C4-2B (cell line): ENCODE measurements around the gene COL26A1.

ENCODE experiments used
- H3K27ac ChIP-seq: fragments of 450-650 bp; 2 replicates; pipeline ENCODE4 v1.5.1; 2017
- ZFX ChIP-seq: fragments of 450-650 bp; IDR thresholded peaks from 2 replicates; pipeline ENCODE4 v1.6.1; 2017
- TF ChIP-seq, protein P1 (sequence below): fragments of 450-650 bp; conservative IDR thresholded peaks from 2 replicates; pipeline ENCODE4 v1.5.1; 2017; ENCODE audit warnings: mild to moderate bottlenecking

COL26A1 gene

DNA sequence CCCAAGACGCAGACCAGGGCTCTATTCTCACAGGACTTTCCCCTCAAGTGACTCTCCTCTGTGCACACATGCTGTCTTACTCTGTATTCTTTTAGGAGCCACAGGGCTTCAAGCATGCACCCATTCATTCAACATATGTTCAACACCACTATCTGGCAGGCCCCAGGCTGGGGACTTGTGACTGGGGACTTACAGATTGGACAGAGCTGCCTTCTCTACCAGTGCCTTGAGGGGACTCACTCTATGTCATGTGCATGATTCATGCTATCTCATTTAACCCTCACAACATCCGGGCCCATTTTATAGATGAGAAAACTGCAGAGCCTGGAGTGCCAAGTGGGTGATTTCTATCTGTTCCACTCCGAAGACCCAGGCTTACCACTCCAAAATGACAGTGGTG lies 232.1 kb downstream of the COL26A1 start:
- TF ChIP-seq ZFX: no peak
- TF ChIP-seq, protein P1, sequence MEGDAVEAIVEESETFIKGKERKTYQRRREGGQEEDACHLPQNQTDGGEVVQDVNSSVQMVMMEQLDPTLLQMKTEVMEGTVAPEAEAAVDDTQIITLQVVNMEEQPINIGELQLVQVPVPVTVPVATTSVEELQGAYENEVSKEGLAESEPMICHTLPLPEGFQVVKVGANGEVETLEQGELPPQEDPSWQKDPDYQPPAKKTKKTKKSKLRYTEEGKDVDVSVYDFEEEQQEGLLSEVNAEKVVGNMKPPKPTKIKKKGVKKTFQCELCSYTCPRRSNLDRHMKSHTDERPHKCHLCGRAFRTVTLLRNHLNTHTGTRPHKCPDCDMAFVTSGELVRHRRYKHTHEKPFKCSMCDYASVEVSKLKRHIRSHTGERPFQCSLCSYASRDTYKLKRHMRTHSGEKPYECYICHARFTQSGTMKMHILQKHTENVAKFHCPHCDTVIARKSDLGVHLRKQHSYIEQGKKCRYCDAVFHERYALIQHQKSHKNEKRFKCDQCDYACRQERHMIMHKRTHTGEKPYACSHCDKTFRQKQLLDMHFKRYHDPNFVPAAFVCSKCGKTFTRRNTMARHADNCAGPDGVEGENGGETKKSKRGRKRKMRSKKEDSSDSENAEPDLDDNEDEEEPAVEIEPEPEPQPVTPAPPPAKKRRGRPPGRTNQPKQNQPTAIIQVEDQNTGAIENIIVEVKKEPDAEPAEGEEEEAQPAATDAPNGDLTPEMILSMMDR: no peak

GRCh38 chr7:101595246-101595645 lies 232.6 kb downstream of the COL26A1 start:
- TF ChIP-seq ZFX: no peak
- TF ChIP-seq, protein P1: no peak
- no peak overlapping the region for H3K27ac ChIP-seq

More for the DNA sequence above, 232.1 kb downstream of the COL26A1 start:
- H3K27ac ChIP-seq: no peak overlapping the region

DNA sequence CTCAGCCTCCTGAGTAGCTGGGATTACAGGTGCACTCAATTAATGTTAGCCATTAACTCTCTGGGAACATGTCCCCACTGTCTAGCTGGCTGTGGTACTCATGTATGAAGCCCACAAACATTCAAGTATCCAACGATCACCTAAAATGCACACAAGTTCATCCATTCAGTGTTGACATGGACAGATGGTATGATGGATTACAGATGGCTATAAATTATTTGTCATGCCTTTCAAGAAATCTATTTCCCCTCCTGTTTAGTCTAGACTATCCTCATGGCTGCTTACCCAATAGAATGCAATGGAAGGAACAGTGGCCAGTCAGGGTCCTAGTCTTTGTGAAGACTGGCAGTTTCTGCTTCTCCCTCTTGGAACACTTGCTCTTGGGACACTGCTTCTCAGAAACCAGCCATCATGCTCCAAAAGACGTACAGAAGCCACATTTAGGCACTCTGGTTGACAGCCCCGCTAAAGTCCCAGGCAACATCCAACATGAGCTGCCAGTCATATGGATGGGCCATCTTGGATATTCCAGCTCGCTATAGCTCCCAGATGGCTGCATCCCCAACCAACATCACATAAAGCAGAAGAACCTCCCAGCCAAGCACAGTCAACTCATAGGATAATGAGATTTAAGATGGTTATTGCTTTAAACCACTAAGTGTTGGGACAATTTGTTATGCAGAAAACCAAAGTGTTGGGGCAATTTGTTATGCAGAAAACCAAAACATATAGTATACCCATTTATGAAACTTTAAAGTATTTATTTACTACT lies 233.3 kb downstream of the COL26A1 start:
- TF ChIP-seq, protein P1: no peak
- TF ChIP-seq ZFX: no peak
- H3K27ac ChIP-seq: no peak overlapping the region

- H3K27ac ChIP-seq: no peak overlapping the region
- no peak for TF ChIP-seq ZFX
- TF ChIP-seq, protein P1: no peak
These were observed 234.2 kb downstream of the COL26A1 start for GRCh38 chr7:101596898-101597297.

- no peak overlapping the region for H3K27ac ChIP-seq
- TF ChIP-seq, protein P1: no peak
- TF ChIP-seq ZFX: no peak
These were observed 235.3 kb downstream of the COL26A1 start for GRCh38 chr7:101597941-101598340.

GRCh38 chr7:101598422-101598985 lies 235.8 kb downstream of the COL26A1 start:
- no peak overlapping the region for H3K27ac ChIP-seq

More at GRCh38 chr7:101598422-101598985, 235.8 kb downstream of the COL26A1 start:
- TF ChIP-seq ZFX: no peak
- TF ChIP-seq, protein P1: no peak
